Smooth muscle cell (in vitro differentiated cells): ENCODE measurements around the gene SNCA. TPM values are rescaled to one million over a fixed set of nuclear protein-coding genes. Genes with fewer than 3 reads are reported as not detected.

ENCODE experiments used
- DNase-seq: peaks from one replicate; lab custom pipeline; 2025; ENCODE audit not compliant: unreplicated experiment; lab: John Stamatoyannopoulos, UW
- H2AFZ ChIP-seq: fragments of 200-600 bp; sonication (generic); 2 replicates; pipeline ENCODE4 v1.6.0; 2016; ENCODE audit warnings: antibody characterized with exemption, low read depth, mild to moderate bottlenecking
- H3F3A ChIP-seq: fragments of 200-600 bp; sonication (generic); 2 replicates; pipeline ENCODE4 v1.6.0; 2017; ENCODE audit warnings: antibody characterized with exemption, low read depth
- H3K27ac ChIP-seq: fragments of 200-600 bp; sonication (generic); 2 replicates; pipeline ENCODE4 v1.5.1; 2016; ENCODE audit warnings: low read depth, mild to moderate bottlenecking
- H3K27me3 ChIP-seq: fragments of 200-600 bp; sonication (generic); 2 replicates; pipeline ENCODE4 v1.6.1; 2016; ENCODE audit warnings: low read depth, mild to moderate bottlenecking
- H3K36me3 ChIP-seq: fragments of 200-600 bp; sonication (generic); 2 replicates; pipeline ENCODE4 v1.5.1; 2016; ENCODE audit warnings: low read depth
- H3K4me1 ChIP-seq: fragments of 200-600 bp; sonication (generic); 2 replicates; pipeline ENCODE4 v1.5.1; 2016; ENCODE audit warnings: low read depth
- H3K4me2 ChIP-seq: fragments of 200-600 bp; sonication (generic); 2 replicates; pipeline ENCODE4 v1.6.0; 2016; ENCODE audit warnings: mild to moderate bottlenecking
- H3K4me3 ChIP-seq: fragments of 200-600 bp; sonication (generic); 2 replicates; pipeline ENCODE4 v1.5.1; 2016; ENCODE audit warnings: mild to moderate bottlenecking
- H3K79me2 ChIP-seq: fragments of 200-600 bp; sonication (generic); 2 replicates; pipeline ENCODE4 v1.6.0; 2016; ENCODE audit warnings: low read depth, mild to moderate bottlenecking
- H3K9ac ChIP-seq: fragments of 200-600 bp; sonication (generic); 2 replicates; pipeline ENCODE4 v1.6.0; 2016; ENCODE audit warnings: low read depth
- H3K9me3 ChIP-seq: fragments of 200-600 bp; sonication (generic); replicated peaks from 2 replicates; pipeline ENCODE4 v1.5.1; 2016; ENCODE audit warnings: low read depth
- H4K20me1 ChIP-seq: fragments of 200-600 bp; sonication (generic); 2 replicates; pipeline ENCODE4 v1.6.0; 2016; ENCODE audit warnings: low read depth
- CTCF ChIP-seq: fragments of 200-600 bp; sonication (generic); IDR thresholded peaks from 2 replicates; pipeline ENCODE4 v1.5.1; 2017; ENCODE audit warnings: borderline replicate concordance, mild to moderate bottlenecking, antibody characterized with exemption; ENCODE audit not compliant: insufficient read depth, poor library complexity, severe bottlenecking
- WGBS: methylation state at CpG from one replicate; pipeline ENCODE4 v1.1.7; 2016; ENCODE audit warnings: low lambda C conversion rate; 5-methylcytosine and 5-hydroxymethylcytosine counted together
- polyA plus RNA-seq: library from polyadenylated mRNA; unstranded; fragments of >200 nt; fragmentation: Nextera tagmentation; extraction: Ambion mirVana; gene quantifications from 2 replicates; pipeline ENCODE4 v1.2.1, GENCODE V29; 2016
- total RNA-seq: library from RNA; depleted of rRNA; stranded (reverse); fragments of >200 nt; gene quantifications from 2 replicates; pipeline ENCODE4 v1.2.3, GENCODE V29; 2014

SNCA gene
- total and polyA plus RNA-seq, 2 experiments from 2014 or later: 0.22 to 3.2 TPM

GRCh38 chr4:89716893-89717292 lies 120.1 kb downstream of the SNCA start:
- 86% methylated on average over 6 of the region's 6 CpGs for WGBS
- TF ChIP-seq CTCF: no peak
- Histone ChIP-seq H3K4me2 (no peak overlapping the region), H3K27me3 (no peaks in the 10 kb centered on the region), H4K20me1 (no peaks in the 10 kb centered on the region), H3K4me3 (no peak overlapping the region), H3K27ac (no peak overlapping the region), H3F3A (no peaks in the 10 kb centered on the region), H3K79me2 (no peaks in the 10 kb centered on the region), H2AFZ (no peak overlapping the region), H3K4me1 (no peaks in the 10 kb centered on the region), H3K36me3 (no peaks in the 10 kb centered on the region), H3K9ac (no peak overlapping the region), H3K9me3 (no peaks in the 10 kb centered on the region)
- no peak for DNase-seq

- 100% methylated on average over 1 of the region's 1 CpG for WGBS
- no peaks in the 10 kb centered on the region for H3K4me1 ChIP-seq
- no peaks in the 10 kb centered on the region for H3K27me3 ChIP-seq
- H2AFZ ChIP-seq: no peak overlapping the region
- H3K79me2 ChIP-seq: no peaks in the 10 kb centered on the region
- H4K20me1 ChIP-seq: no peaks in the 10 kb centered on the region
- no peak for TF ChIP-seq CTCF
- no peak overlapping the region for H3K9ac ChIP-seq
- no peak overlapping the region for H3K4me2 ChIP-seq
- H3K27ac ChIP-seq: no peak overlapping the region
- no peaks in the 10 kb centered on the region for H3F3A ChIP-seq
- H3K36me3 ChIP-seq: no peaks in the 10 kb centered on the region
- DNase-seq: no peak
- H3K4me3 ChIP-seq: no peak overlapping the region
- no peaks in the 10 kb centered on the region for H3K9me3 ChIP-seq
Measured at GRCh38 chr4:89715631-89716030, 121.3 kb downstream of the SNCA start.

- DNase-seq: no peak
- H3K4me1 ChIP-seq: peaks cover 6% of the 10 kb centered on the region
- TF ChIP-seq CTCF: no peak
- H3K27me3 ChIP-seq: no peaks in the 10 kb centered on the region
- H3K36me3 ChIP-seq: no peaks in the 10 kb centered on the region
- no peaks in the 10 kb centered on the region for H4K20me1 ChIP-seq
- H3K9ac ChIP-seq: no peak overlapping the region
- H3K9me3 ChIP-seq: no peaks in the 10 kb centered on the region
- no peak overlapping the region for H3K4me2 ChIP-seq
- no peak overlapping the region for H3K27ac ChIP-seq
- 88% methylated on average over 4 of the region's 4 CpGs for WGBS
- H3K4me3 ChIP-seq: no peak overlapping the region
- H3K79me2 ChIP-seq: no peaks in the 10 kb centered on the region
- peak overlapping the region; percentile 42 for H2AFZ ChIP-seq
- H3F3A ChIP-seq: no peaks in the 10 kb centered on the region
Measured at GRCh38 chr4:89712827-89713226, 124.1 kb downstream of the SNCA start.

- no peaks in the 10 kb centered on the region for H3K36me3 ChIP-seq
- H3K9ac ChIP-seq: no peak overlapping the region
- peak overlapping the region; percentile 42 for H2AFZ ChIP-seq
- H3K27ac ChIP-seq: no peak overlapping the region
- H4K20me1 ChIP-seq: no peaks in the 10 kb centered on the region
- peaks cover 6% of the 10 kb centered on the region for H3K4me1 ChIP-seq
- 42% methylated on average over 2 of the region's 2 CpGs for WGBS
- no peaks in the 10 kb centered on the region for H3K27me3 ChIP-seq
- H3K79me2 ChIP-seq: no peaks in the 10 kb centered on the region
- no peaks in the 10 kb centered on the region for H3F3A ChIP-seq
- H3K9me3 ChIP-seq: no peaks in the 10 kb centered on the region
- no peak overlapping the region for H3K4me2 ChIP-seq
- no peak overlapping the region for H3K4me3 ChIP-seq
- no peak for TF ChIP-seq CTCF
- DNase-seq: no peak
Measured at GRCh38 chr4:89712141-89712540, 124.8 kb downstream of the SNCA start.
